GM23338 (cell line): ENCODE results near the gene CATSPERE.
"Not testable (repeated sequence)": the region's sequence is repeated elsewhere in the genome, so short reads cannot be mapped to it uniquely, and the experiment has no call there.

ENCODE experiments used
- CREB1 ChIP-seq: fragments of 250-450 bp; sonication (Bioruptor Pico); IDR thresholded peaks from 2 replicates; pipeline ENCODE4 v1.5.0; 2020; ENCODE audit warnings: low read depth, mild to moderate bottlenecking, moderate library complexity
- EZH2 ChIP-seq: fragments of 200-600 bp; sonication (generic); IDR thresholded peaks from one replicate; pipeline ENCODE4 v1.8.0; 2017; ENCODE audit warnings: antibody characterized with exemption, mild to moderate bottlenecking, low read depth; ENCODE audit not compliant: unreplicated experiment
- POLR2AphosphoS5 ChIP-seq: IDR thresholded peaks from 2 replicates; pipeline ENCODE4 v1.6.1; 2016; ENCODE audit warnings: antibody characterized with exemption, low read depth
- TF ChIP-seq, protein P1 (sequence below), 2 experiments: fragments of 200-600 bp in 1 of 2; sonication (generic) in 1 of 2; conservative IDR thresholded peaks; 2 replicates each; pipeline versions ENCODE4 v1.5.1 to v1.6.1; 2016 to 2017; ENCODE audit warnings: antibody characterized with exemption in 2 of 2, low read depth in 2 of 2, mild to moderate bottlenecking in 2 of 2, moderate library complexity in 1 of 2

DNA sequence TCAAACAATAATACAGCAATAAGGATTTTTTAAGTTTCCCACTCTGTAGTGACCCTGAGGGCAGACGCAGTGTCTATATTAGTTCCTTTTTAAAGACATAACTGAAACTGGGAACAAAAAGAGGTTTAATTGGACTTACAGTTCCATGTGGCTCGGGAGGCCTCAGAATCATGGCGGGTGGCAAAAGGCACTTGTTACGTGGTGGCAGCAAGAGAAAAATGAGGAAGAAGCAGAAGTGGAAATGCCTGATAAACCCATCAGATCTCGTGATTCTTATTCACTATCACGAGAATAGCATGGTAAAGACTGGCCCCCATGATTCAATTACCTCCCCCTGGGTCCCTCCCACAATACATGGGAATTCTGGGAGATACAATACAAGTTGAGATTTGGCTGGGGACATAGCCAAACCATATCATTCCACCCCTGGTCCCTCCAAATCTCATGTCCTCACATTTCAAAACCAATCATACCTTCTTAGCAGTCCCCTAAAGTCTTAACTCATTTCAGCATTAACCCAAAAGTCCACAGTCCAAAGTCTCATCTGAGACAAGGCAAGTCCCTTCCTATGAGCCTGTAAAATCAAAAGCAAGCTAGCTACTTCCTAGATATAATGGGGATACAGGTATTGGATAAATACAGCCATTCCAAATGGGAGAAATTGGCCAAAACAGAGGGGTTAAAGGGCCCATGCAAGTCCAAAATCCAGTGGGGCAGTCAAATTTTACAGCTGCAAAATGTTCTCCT, 205.8 kb downstream of the CATSPERE start:
- TF ChIP-seq CREB1 (CRISPR knock-in tag); POLR2AphosphoS5; EZH2: not testable (repeated sequence)
- TF ChIP-seq, protein P1, sequence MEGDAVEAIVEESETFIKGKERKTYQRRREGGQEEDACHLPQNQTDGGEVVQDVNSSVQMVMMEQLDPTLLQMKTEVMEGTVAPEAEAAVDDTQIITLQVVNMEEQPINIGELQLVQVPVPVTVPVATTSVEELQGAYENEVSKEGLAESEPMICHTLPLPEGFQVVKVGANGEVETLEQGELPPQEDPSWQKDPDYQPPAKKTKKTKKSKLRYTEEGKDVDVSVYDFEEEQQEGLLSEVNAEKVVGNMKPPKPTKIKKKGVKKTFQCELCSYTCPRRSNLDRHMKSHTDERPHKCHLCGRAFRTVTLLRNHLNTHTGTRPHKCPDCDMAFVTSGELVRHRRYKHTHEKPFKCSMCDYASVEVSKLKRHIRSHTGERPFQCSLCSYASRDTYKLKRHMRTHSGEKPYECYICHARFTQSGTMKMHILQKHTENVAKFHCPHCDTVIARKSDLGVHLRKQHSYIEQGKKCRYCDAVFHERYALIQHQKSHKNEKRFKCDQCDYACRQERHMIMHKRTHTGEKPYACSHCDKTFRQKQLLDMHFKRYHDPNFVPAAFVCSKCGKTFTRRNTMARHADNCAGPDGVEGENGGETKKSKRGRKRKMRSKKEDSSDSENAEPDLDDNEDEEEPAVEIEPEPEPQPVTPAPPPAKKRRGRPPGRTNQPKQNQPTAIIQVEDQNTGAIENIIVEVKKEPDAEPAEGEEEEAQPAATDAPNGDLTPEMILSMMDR (conservative IDR thresholded peaks at IDR 0.05; ENCODE audit: low read depth in 2 of 2) = not testable (repeated sequence)
